Endothelial cell of umbilical vein (primary cell): ENCODE measurements around the gene MECP2. TPM values are rescaled to one million over a fixed set of nuclear protein-coding genes. Genes with fewer than 3 reads are reported as not detected.

Experiments
- BruUV-seq: library from RNA; stranded (reverse); fragments of 400-500 nt; replicated peaks from 2 replicates; lab custom pipeline; 2021; lab: Mats Ljungman, UMichigan
- CTCF ChIA-PET: fragments of 300-600, 350-600 bp; sonication (Branson Sonifier 250); formaldehyde crosslinking; loops from one replicate; lab custom pipeline; 2021; ENCODE audit warnings: antibody characterized with exemption, inconsistent platforms; lab: Charles Lee
- POLR2A ChIA-PET: fragments of 300-600, 350-600 bp; sonication (Branson Sonifier 250); formaldehyde crosslinking; loops from one replicate; lab custom pipeline; 2021; ENCODE audit warnings: antibody characterized with exemption, inconsistent platforms; lab: Charles Lee
- DNase-seq: peaks from one replicate; pipeline ENCODE4 v3.0.0-alpha.2; 2011; ENCODE audit warnings: low read depth, low spot score
- FAIRE-seq: peaks from 2 replicates; lab custom pipeline; 2011; peaks lifted over from hg19 to GRCh38; lab: Jason Lieb, UNC
- H2AFZ ChIP-seq: 2 replicates; pipeline ENCODE4 v1.6.0; 2012; ENCODE audit warnings: low read depth, low read length, control low read depth, inconsistent platforms
- H3K27ac ChIP-seq: 2 replicates; pipeline ENCODE4 v1.5.1; 2011; ENCODE audit warnings: low read depth, mild to moderate bottlenecking, control low read depth, low read length, moderate library complexity; ENCODE audit not compliant: insufficient read depth
- H3K27me3 ChIP-seq, 2 experiments: 2 replicates each; pipeline versions ENCODE4 v1.6.0 to v1.6.1; 2011; ENCODE audit warnings: low read length in 2 of 2, mixed read lengths in 1 of 2; ENCODE audit not compliant: control insufficient read depth in 2 of 2, insufficient read depth in 2 of 2
- H3K36me3 ChIP-seq, 2 experiments: 2 replicates in 1 of 2; 3 replicates in 1 of 2; pipeline ENCODE4 v1.5.1; 2011; ENCODE audit warnings: low read length in 2 of 2, mild to moderate bottlenecking in 1 of 2, moderate library complexity in 1 of 2; ENCODE audit not compliant: control insufficient read depth in 2 of 2, insufficient read depth in 2 of 2; ENCODE audit errors: extremely low read depth in 1 of 2
- H3K4me1 ChIP-seq: 3 replicates; pipeline ENCODE4 v1.5.1; 2011; ENCODE audit warnings: mild to moderate bottlenecking, low read length; ENCODE audit not compliant: control insufficient read depth, insufficient read depth; ENCODE audit errors: extremely low read depth
- H3K4me2 ChIP-seq: 2 replicates; pipeline ENCODE4 v1.6.1; 2011; ENCODE audit warnings: low read length, control low read depth, mixed read lengths; ENCODE audit not compliant: insufficient read depth
- H3K4me3 ChIP-seq, 3 experiments: fragments of 200-600 bp in 1 of 3; sonication (generic), shearing (Covaris generic) in 1 of 3; replicated peaks in 1 of 3; 2 replicates each; pipeline ENCODE4 v1.5.1; 2011 to 2016; ENCODE audit warnings: control low read depth in 3 of 3, low read length in 3 of 3, mild to moderate bottlenecking in 2 of 3, inconsistent platforms in 1 of 3, low read depth in 1 of 3, moderate library complexity in 1 of 3; ENCODE audit not compliant: insufficient read depth in 1 of 3
- H3K79me2 ChIP-seq: 2 replicates; pipeline ENCODE4 v1.6.0; 2012; ENCODE audit warnings: low read length, inconsistent platforms; ENCODE audit not compliant: control insufficient read depth, insufficient read depth
- H3K9ac ChIP-seq: replicated peaks from 2 replicates; pipeline ENCODE3; 2011; ENCODE audit warnings: low read length, control low read depth; ENCODE audit not compliant: insufficient read depth; ENCODE audit errors: extremely low read depth
- H3K9me1 ChIP-seq: replicated peaks from 3 replicates; pipeline ENCODE4 v1.6.0; 2011; ENCODE audit warnings: mild to moderate bottlenecking, low read length; ENCODE audit not compliant: control insufficient read depth, insufficient read depth; ENCODE audit errors: extremely low read depth
- H3K9me3 ChIP-seq: replicated peaks from 2 replicates; pipeline ENCODE4 v1.5.1; 2012; ENCODE audit warnings: low read length, inconsistent platforms; ENCODE audit not compliant: control insufficient read depth, insufficient read depth
- H4K20me1 ChIP-seq: replicated peaks from 2 replicates; pipeline ENCODE3; 2011; ENCODE audit warnings: mild to moderate bottlenecking, low read length; ENCODE audit not compliant: control insufficient read depth, insufficient read depth; ENCODE audit errors: extremely low read depth
- CTCF ChIP-seq, 2 donors: IDR thresholded peaks; 1 replicate in 1 of 2; 2 replicates in 1 of 2; pipeline ENCODE4 v1.5.1; 2011; ENCODE audit warnings: low read length in 2 of 2, mild to moderate bottlenecking in 2 of 2, moderate library complexity in 2 of 2, control low read depth in 1 of 2, inconsistent platforms in 1 of 2, low read depth in 1 of 2; ENCODE audit not compliant: insufficient read depth in 1 of 2; ENCODE audit errors: extremely low read depth in 1 of 2
- EZH2 ChIP-seq: IDR thresholded peaks from 2 replicates; pipeline ENCODE4 v1.6.1; 2012; ENCODE audit warnings: borderline replicate concordance, low read depth, mild to moderate bottlenecking, moderate library complexity, low read length, inconsistent platforms; ENCODE audit not compliant: severe bottlenecking
- FOS ChIP-seq: IDR thresholded peaks from 2 replicates; pipeline ENCODE4 v1.6.1; 2011; ENCODE audit warnings: mild to moderate bottlenecking, low read length, moderate library complexity, borderline replicate concordance; ENCODE audit not compliant: insufficient read depth
- GATA2 ChIP-seq: IDR thresholded peaks from 2 replicates; pipeline ENCODE4 v1.7.0; 2011; ENCODE audit warnings: low read depth, mild to moderate bottlenecking, moderate library complexity, mixed read lengths, low read length; ENCODE audit not compliant: insufficient read length, insufficient read depth
- JUN ChIP-seq: IDR thresholded peaks from 2 replicates; pipeline ENCODE4 v1.6.1; 2011; ENCODE audit warnings: borderline replicate concordance, low read depth; ENCODE audit not compliant: insufficient read length, insufficient read depth
- MAX ChIP-seq: IDR thresholded peaks from 2 replicates; pipeline ENCODE4 v1.6.1; 2011; ENCODE audit not compliant: insufficient read depth, insufficient read length
- MYC ChIP-seq: IDR thresholded peaks from one replicate; pipeline ENCODE4 v1.6.1; 2011; ENCODE audit warnings: mild to moderate bottlenecking, low read depth, low read length
- POLR2A ChIP-seq: IDR thresholded peaks from 2 replicates; pipeline ENCODE4 v1.6.1; 2012; ENCODE audit warnings: low read depth, mild to moderate bottlenecking, control low read depth, low read length
- POLR2AphosphoS5 ChIP-seq: IDR thresholded peaks from 2 replicates; pipeline ENCODE4 v1.6.1; 2012; ENCODE audit warnings: low read depth, mild to moderate bottlenecking, control low read depth, low read length, moderate library complexity; ENCODE audit not compliant: insufficient read depth
- dilution Hi-C: fragments of 300-500 bp; cut with MboI; formaldehyde crosslinking; loops from one replicate; pipeline ENCODE4 v1.15.0; 2019; ENCODE audit warnings: low sequenced_read_pairs; ENCODE audit not compliant: extremely low pct_ligation_motif_present
- intact Hi-C: fragments of 100-400 bp; cut with micrococcal nuclease; formaldehyde crosslinking; loops from one replicate; pipeline ENCODE4 v1.10.0; 2022
- polyA plus RNA-seq, 4 experiments: library from polyadenylated mRNA; depleted of rRNA in 3 of 4; stranded (reverse) in 3 of 4; unstranded in 1 of 4; fragments of >200 nt; gene quantifications; 2 replicates each; pipeline versions ENCODE4 v1.2.1 to v1.2.3, GENCODE V29; 2011 to 2012; ENCODE audit warnings: missing spikeins in 1 of 4
- total RNA-seq: library from RNA; stranded (reverse); gene quantifications from 2 replicates; pipeline ENCODE4 v1.2.3, GENCODE V29; 2021

Gene MECP2
- total and polyA plus RNA-seq, 2 donors (not counting 3 experiments of a cell fraction or from before 2014, with no cell fraction given): 9.0 to 45.3 TPM

DNA sequence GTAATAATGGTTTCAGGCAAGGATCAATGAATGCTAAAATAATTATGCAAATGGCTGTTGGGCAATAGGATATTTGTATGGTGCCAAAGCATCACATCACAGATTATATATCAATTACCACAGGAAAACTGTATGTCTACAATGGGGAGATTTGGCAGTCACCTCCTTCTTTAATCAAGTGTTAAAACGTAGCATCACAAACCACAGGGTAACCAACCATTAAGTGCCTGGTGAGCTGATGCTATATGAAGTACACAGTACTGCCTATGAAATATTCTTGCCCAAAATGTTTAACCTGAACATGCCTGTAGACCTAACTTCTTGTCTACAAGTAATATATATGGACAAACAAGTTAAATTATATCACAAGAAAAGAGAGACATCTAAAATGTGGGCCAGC lies 25.3 kb downstream of the MECP2 start:
- Histone ChIP-seq H3K9me3 (no peaks in the 10 kb centered on the region), H3K4me2 (no peak overlapping the region), H4K20me1 (no peaks in the 10 kb centered on the region), H3K9ac (no peak overlapping the region), H3K36me3 (no peaks in the 10 kb centered on the region), H3K4me3 (no peak overlapping the region), H3K9me1 (no peaks in the 10 kb centered on the region), H2AFZ (no peak overlapping the region), H3K27ac (no peak overlapping the region), H3K27me3 (no peaks in the 10 kb centered on the region), H3K79me2 (peaks cover 82% of the 10 kb centered on the region), H3K4me1 (peaks cover 14% of the 10 kb centered on the region)
- CTCF ChIA-PET: no interaction called here
- no peak for TF ChIP-seq POLR2A
- TF ChIP-seq JUN: no peak
- no peak for TF ChIP-seq FOS
- no peak for TF ChIP-seq EZH2
- TF ChIP-seq CTCF (IDR thresholded peaks at IDR 0.05; ENCODE audit: extremely low read depth in 1 of 2, insufficient read depth in 1 of 2, low read depth in 1 of 2, low read length in 2 of 2): no peak
- TF ChIP-seq MAX: no peak
- no peak for TF ChIP-seq MYC
- TF ChIP-seq GATA2: no peak
- TF ChIP-seq POLR2AphosphoS5: no peak
- dilution Hi-C loops: no loop called here
- no TSS peak for BruUV-seq
- no peak for DNase-seq
- FAIRE-seq: no peak
- intact Hi-C loops: no loop called here
- POLR2A ChIA-PET: no interaction called here
